ENCODE data around the gene RIC8A.

Gene RIC8A

DNA sequence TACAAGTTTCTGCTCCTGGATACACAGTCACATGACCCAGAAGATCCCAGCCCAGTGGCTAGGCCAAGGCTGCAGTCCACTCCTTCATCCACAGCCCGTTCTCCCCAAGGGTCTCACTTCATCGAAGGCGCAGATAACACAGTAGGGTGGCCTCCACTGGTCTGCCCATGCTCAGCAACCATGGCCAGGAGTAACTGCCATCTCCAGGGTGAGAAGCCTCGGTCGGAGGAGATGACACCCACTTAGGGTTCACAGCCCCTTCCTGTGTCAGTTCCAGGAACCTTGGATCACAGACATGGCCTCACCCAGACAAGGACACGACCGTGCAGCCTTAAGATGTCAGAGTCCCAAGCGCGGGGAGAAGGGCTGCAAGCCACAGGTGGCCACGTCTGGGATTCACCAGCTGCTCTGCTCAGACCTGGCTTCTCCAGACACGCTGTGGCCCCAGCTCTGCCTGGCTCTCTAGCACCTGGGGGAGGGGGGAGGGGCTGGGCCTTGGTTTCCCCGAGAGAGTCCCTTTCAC is 2.9 kb upstream of the RIC8A start:
- DNase-seq (ENCODE audit: low read depth), result no peak

DNA sequence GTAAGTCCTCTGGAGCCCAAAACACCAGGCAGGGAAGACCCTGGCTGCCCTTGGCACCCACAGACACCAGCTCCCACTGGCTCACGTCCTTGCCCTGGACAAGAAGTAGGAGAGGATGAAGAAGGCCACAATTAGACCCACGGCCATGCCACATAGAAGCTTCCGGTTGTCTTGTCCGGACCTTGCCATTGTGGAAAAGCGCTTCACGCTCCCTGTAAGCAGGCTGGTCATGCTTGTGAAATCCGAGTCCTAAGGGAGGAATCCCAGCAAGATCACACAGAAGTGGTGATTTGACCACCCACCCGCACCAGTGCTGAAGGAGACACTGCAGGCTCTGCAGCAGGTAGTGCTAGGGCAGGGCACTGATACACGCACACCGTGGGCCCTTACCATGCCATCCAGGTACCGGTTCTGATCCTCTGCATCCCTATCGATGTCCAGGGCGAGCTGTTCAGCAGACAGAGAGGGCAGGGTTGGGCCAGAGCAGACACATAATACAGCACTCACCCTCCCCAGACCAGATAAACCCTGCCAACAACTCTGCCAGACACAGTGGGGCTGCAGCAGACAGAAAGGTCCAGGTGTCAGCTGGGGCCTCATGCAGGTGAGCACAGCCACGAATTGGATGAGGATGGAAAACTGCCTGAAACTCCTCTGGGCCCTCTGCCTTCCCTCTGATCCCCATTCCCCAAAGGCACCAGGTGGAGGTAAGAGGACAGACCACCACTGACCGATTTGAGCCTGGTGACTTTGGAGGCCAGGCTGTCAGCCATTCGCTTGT is 2.1 kb upstream of the RIC8A start:
- no peak for DNase-seq (ENCODE audit: low read depth)

DNA sequence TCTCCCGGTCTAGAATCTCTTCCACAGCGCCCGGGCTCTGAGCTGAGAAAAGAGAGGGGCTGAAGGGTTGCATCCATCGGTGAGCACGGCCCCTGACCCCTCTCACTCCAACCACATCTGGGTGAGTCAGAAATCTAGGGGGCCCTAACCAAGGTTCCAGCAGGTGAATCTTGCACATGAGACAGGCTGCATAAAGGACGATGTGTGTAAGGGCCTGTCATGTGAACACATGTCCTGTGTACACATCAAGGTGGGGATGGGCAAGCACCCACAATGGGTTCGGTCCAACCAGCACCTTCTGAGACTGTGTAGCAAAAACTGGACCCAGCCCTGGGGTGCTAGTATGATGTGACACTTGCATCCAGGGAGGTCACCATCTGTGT is 1.5 kb upstream of the RIC8A start:
- no peak for DNase-seq (ENCODE audit: low read depth)

DNA sequence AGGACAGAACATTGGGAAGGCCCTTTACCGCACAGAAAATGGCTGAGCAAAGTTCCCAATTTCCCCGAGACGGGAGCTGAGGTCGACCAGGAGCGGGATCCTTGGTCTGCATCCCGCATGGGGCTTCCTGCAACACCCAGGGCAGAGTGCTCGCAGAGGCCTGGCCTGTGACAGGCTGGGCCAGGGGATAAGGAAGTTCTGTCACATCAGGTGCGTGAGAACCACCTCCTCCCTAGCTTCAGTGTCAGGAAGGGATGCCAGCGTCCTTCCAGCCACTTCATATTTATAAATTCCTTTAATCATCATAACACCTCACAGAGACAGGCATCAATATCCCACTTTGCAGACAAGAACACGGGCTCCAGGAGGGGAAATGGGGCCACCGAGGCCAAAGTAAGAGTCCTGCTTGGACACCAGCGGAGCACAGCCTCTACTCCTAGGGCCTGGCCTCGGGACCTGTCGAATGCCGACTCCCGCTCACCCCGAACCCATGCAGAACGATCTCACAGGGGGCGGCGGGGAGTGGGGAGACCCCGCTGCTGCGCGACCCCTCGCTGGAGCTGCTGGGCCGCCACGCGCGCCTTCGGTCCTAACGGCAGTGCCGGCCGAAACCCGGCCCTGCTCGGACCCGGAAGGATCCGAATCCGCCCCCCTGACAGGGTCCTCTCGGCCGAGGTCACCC is 841 bp upstream of the RIC8A start:
- no peak for DNase-seq (ENCODE audit: low read depth)

DNA sequence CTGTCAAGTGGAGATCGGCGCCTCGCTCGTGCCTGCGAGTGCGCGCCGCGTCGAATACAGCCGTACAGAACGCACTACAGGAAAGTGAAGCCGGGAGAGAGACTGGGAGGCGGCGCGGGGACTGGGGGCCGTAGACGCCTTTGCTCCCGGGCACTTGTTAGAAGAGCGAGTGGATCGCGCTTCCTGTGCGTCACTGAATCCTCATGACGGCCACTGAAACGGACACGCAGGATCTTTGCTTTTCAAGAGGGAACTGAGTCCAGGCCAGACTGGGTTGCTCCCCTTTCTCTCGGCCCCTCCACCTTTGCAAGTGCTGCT is 314 bp downstream of the RIC8A start:
- no peak for DNase-seq (ENCODE audit: low read depth)

DNA sequence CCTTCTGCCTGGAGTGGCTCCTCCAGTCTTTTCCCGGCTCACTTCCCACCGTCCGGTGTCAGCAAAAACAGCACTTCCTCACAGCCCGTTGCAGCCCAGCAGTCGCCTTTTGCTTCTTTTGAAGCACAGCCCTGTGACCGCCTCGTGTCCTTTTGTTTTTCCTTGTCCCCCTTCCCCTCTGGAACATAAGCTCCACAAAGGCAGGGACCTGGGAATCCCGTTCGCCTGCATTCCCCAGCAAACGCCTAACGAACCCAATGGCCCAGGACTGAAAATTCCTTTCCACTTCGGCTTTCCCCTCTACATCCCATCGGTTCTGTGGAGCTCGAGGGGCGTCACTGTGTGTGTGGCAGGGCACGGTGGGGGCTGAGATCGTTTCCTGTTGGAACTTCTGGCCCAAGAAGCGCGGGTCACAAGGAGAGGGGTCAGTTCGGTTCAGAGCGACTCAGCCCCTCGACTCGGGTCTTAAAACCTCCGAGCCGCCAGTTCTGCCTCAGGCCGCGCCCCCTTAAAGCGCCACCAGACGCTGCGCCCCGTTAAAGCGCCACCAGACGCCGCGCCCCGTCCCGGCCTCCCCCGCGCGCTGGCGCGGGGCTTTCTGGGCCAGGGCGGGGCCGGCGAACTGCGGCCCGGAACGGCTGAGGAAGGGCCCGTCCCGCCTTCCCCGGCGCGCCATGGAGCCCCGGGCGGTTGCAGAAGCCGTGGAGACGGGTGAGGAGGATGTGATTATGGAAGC is 841 bp downstream of the RIC8A start:
- DNase-seq (ENCODE audit: low read depth), result peak; percentile 54

DNA sequence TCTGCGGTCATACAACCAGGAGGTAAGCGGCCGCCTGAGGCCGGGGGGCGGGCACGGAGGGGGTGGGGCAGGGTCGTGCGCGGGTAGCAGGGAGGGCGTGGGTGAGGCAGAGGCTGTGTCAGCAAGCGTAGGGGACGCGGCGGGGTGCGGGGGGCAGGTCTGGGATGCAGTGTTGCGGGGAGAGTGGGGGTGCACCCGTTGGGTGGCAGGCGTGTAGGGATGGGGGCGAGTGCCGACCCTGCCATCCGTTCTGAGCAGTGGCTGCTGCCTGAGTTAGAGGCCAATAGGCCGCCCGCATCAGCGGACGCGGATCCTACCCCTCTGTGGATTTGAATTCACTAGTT is 1.4 kb downstream of the RIC8A start:
- no peak for DNase-seq (ENCODE audit: low read depth)

DNA sequence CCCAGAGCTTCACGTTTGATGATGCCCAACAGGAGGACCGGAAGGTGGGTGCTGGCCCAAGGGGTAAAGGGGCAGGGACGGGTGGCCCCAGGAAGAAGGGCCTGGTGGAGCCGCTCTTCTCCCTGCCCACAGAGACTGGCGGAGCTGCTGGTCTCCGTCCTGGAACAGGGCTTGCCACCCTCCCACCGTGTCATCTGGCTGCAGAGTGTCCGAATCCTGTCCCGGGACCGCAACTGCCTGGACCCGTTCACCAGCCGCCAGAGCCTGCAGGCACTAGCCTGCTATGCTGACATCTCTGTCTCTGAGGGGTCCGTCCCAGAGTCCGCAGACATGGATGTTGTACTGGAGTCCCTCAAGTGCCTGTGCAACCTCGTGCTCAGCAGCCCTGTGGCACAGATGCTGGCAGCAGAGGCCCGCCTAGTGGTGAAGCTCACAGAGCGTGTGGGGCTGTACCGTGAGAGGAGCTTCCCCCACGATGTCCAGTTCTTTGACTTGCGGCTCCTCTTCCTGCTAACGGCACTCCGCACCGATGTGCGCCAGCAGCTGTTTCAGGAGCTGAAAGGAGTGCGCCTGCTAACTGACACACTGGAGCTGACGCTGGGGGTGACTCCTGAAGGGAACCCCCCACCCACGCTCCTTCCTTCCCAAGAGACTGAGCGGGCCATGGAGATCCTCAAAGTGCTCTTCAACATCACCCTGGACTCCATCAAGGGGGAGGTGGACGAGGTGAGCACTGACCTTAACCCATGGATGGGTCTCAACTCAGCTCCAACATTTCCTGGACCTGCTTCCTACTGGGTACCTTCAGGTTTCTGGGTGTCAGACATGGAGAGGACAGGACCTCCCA is 2.0 kb downstream of the RIC8A start:
- no peak for DNase-seq (ENCODE audit: low read depth)

DNA sequence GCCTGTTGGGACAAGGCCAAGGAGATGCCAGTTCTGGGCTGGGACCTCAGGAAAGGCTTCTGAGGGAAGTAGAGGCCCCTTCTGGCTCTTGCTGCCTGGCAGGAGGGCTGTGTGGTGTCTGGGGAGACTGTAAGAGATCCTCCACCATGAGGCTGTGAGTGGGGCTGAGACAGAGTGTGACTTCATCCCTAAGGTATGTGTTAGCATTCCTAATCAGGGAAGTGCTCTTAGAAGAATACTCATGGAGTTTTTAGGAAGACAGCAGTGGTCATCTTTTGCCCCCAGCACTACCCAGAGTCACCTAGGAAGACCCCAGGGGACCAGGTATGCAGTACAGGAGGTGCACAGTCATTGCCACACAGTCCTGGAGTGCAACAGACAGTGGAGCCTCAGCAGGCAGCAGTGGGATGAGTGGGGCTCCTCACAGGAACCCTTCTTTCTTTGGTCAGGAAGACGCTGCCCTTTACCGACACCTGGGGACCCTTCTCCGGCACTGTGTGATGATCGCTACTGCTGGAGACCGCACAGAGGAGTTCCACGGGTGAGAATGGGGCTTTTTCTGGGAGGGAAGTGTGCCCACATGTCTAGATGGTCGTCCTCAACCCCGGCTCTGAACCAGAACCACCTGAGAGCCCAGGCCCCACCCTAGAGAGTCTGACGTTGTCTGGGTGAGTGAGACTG is 2.8 kb downstream of the RIC8A start:
- DNase-seq (ENCODE audit: low read depth), result no peak

DNA sequence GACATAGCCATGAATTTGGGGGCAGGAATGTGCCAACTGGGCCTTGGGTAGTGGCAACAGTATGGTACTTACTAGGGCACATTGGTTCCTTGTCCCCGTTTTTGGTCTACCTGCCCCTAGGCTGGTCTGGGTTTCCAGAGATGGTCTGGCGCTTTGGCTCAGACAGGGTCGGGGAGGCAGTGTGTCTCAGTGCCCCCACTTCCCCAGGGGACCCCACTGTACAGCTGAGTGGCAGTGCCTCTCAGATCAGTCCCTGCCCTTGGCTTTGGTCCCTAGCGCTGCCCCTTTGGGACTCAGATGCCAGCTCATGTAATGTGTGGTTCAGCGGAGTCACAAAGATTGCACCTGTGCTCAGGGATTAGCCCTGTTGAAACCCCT is 3.3 kb downstream of the RIC8A start:
- no peak for DNase-seq (ENCODE audit: low read depth)

DNA sequence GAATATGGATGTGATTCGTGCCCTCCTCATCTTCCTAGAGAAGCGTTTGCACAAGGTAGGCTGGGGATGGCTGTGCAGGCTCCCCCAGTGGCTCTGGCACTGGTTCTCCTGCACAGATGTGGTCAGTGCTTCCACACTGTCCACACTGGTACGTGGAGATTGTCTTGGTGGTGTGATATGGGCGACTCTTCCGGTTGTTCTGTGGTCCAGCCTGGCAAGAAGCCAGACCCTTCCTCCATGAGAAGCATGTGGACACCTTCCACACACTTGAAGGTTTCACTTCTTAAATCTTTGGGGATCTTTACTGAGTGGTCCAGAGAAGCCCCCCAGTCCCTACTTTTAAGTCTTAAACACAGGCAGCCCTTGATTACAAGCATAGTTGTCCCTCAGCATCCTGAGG is 3.8 kb downstream of the RIC8A start:
- no peak for DNase-seq (ENCODE audit: low read depth)

DNA sequence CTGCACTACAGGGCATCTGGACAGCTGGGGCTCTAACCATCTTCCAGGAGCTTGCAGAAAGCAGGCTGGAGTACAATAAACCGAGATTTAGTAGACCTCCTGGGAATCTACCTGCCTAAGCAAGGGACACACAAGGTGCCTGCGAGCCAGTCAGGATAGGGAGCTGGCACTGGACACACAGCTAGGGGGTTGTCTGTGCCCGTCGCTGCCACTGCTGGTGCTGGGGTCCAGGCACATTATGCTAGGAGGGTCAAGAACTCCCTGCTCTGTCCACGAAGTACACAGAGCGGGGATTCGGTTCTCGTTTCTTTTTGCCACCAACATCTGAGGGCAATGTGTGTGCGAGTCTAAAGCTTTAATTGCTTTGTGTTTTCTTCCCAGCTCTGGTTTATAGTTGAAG is 4.2 kb downstream of the RIC8A start:
- no peak for DNase-seq (ENCODE audit: low read depth)

DNA sequence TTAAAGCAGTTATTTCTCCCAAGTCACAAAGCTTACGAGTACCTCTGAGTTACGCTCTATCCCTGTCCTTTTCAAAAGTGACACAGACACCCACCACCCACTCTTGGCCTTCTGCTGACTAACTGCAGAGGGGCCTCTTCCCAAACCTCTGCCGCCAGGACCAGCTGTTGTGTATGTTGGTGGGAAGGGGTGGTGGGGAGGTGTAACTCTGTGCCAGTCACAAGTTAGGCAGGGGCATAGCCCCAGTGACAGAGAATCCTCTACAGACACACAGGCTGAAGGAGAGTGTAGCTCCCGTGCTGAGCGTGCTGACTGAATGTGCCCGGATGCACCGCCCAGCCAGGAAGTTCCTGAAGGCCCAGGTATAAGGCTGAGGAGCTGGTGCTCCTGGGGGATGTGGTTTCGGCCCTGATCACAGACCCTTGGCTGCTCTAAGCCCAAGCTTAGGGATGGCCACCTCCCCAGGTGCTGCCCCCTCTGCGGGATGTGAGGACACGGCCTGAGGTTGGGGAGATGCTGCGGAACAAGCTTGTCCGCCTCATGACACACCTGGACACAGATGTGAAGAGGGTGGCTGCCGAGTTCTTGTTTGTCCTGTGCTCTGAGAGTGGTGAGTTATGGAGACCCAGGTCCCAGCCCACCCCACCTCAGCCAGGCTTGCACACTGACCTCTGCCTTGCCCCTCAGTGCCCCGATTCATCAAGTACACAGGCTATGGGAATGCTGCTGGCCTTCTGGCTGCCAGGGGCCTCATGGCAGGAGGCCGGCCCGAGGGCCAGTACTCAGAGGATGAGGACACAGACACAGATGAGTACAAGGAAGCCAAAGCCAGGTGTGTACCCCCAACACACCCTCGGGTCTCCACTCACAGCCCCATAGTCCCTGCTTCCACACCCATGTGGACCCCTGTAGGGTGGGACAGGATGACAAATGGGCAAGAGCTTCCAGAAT is 4.9 kb downstream of the RIC8A start:
- no peak for DNase-seq (ENCODE audit: low read depth)

DNA sequence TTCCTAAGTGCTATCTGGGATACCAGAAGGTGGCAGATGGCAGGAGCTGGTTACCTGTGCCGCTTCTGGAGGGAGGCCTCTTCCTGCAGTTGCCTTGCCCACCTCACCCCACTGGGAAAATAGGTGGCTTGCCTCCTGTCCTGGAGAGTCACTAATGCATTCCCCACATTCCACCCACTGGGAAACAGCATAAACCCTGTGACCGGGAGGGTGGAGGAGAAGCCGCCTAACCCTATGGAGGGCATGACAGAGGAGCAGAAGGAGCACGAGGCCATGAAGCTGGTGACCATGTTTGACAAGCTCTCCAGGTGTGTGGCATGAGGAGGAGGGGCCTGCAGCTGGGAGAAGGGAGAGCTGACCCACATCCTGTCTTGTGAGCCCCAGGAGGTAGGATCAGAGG is 5.6 kb downstream of the RIC8A start:
- no peak for DNase-seq (ENCODE audit: low read depth)

DNA sequence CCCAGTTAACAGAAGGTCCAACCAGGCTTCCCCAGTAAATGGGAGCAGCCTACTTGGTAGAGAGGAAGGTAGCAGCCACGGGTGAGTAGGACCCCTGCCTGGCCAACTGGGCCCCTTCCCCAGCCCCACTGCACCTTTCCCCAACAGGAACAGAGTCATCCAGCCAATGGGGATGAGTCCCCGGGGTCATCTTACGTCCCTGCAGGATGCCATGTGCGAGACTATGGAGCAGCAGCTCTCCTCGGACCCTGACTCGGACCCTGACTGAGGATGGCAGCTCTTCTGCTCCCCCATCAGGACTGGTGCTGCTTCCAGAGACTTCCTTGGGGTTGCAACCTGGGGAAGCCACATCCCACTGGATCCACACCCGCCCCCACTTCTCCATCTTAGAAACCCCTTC is 6.6 kb downstream of the RIC8A start:
- DNase-seq (ENCODE audit: low read depth), result no peak

DNA sequence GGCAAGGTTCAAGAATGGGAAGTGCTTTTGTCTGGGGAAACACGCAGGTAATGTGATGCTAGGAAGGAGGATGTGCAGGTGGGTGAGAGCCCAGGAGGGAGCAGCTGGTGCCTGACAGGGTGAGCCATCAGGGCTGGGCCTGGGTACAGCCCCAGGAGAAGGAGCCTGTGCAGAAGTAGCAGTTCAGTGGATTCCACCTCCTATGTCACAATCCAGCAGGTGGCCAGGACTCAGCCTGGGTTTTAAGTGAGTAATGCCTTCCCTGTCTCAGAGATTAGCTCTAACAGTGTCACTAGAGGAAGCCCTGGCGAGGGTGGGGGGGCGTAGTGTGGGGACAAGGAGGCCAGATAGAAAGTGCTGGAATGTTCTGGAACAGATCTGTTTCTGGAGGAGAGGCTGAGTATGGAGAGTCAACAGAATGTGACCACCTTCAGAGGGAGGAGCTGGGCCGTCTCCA is 8.1 kb downstream of the RIC8A start:
- no peak for DNase-seq (ENCODE audit: low read depth)

DNA sequence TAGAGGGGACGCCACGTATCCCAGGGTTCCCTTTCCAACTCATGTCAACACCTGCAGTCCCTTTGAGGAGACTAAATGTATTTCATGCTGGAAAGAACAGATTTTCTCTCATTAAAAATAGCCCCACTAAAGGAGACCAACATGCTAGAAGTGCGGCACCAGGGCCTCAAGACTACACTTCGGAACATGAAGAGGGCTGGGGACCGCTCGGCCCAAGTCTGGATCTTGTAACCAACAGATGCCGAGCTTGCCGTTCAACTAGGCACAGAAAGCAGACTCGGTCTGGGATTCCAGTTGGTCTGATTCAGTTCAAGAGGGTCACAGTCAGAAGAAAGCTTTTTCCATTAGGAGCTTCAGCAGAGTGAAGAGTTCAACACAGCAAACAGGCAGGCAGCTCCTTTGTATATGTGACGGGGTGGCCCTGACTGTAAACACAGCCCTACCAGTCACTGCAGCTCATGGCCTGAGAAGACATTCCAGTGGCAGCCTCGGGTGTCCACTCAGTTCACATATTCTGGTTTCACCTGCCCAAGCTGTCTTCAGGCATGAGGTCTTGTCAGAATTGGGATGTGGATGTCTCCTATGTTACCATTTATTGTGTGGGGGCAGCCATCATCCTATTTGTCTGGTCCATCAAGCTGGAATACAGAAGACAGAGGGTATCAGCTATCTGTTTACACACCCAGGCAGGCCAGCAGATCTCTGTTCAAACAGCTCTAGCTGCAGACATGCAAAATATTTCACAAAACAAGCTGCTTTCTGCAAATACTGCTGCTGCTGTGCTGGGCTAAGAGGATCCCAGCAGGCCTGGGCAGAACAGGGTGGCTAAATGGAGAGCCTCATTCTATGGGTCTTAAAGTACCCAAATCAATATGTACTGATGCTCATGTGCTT is 8.8 kb downstream of the RIC8A start:
- no peak for DNase-seq (ENCODE audit: low read depth)

DNA sequence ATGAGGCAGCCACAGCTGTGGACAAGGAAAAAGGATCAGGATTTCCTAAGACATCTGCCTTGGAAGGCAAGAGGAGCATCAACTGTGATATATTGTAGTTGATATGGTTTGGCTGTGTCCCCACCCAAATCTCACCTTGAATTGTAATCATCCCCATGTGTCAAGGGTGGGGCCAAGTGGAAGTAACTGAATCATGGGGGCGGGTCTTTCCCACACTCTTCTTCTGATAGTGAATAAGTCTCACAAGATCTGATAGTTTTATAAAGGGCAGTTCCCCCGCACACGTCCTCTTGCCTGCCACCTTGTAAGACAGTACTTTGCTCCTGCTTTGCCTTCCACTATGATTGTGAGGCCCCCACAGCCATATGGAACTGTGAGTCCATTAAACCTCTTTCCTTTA is 10.2 kb downstream of the RIC8A start:
- no peak for DNase-seq (ENCODE audit: low read depth)

DNA sequence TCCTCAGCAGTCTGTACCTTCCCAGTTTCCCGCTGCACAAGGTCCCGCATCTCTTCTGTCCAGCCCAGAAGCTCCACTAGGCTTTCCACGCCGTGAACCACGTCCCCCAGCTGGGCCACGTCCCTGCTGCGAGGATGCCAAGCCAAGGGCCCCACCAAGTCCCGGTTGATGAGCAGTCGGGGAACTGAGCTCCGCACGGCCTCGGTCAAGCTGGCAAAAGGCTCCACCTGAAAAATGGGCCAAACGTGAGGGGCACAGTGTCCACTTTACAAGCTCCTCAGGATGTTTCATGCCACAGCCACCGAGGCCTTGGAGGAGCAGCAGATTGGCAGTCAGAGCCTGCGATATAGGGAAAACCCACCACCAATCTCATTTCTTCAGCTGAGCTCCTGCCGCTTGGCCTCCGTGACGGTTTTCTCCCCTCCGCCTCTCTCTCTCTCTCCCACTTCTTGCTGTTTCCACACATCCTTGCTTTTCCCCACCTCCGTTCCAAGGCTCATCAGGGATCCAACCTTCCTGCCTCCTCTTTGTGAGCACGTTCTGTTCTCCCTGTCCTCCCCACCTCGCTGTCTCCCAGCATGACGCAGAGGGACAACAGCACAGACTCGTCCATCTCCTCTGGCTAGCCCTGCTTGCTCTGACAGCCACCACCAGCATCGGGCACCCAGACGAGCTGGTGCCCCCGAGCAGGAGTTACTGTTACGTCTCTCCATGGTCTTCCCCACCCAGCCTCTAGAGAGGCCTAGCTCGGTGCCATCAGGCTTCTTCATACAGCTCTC is 11.5 kb downstream of the RIC8A start:
- DNase-seq (ENCODE audit: low read depth), result no peak

Data from stromal cell of bone marrow (primary cell).